Measurements from ENCODE around the gene SLC44A2.

SLC44A2 gene

DNA sequence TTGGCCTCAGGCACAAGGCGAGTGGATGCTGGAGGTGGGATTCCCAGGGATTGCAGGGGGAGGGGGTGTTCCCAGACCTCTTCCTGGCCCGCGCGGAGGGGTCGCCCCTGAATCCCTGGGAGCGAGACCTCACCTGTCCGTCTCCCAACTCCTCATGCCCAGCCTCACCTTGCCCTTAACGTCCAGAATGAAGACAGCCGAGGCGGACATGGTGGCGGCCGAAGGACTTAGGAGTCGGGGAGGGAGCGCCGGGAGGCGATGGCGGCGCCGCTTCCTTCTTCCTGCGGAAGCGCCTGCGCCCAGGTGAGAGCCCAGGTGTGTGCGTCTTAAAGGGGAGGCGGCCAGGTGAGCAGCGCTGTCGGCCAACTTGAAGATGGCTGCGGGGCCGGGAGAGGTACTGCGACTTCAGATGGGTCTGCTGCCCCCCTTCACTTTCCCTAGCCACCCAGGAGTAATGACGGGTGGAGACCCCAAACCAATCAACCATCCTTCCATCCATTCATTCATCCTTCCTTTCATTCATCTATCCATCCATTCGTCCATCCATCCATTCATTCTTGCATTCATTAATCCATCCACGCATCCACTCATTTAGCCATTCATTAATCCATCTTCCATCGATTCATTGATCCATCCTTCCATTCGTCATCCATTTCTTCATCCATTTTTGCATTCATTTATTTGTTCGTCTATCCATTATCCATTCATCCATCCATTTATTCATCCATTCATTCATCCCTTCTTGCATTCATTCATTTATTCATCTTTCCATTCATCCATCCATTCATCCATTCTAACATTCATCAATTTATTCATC, 38.1 kb upstream of the SLC44A2 start, which contains the start of gene AP1M2:
TSS of gene AP1M2 (minus strand) at position 291 of the 817 bp plus-strand sequence. CDS start at position 210, 81 bp downstream.
- H3K4me3 ChIP-seq (ENCODE audit: low read depth, low read length): no peak within 1 kb of the TSS
- no peak for DNase-seq (ENCODE audit: low read depth)
- no peak for TF ChIP-seq CTCF (IDR thresholded peaks at IDR 0.05; ENCODE audit: insufficient read depth, low read depth, low read length, missing control alignments)

DNA sequence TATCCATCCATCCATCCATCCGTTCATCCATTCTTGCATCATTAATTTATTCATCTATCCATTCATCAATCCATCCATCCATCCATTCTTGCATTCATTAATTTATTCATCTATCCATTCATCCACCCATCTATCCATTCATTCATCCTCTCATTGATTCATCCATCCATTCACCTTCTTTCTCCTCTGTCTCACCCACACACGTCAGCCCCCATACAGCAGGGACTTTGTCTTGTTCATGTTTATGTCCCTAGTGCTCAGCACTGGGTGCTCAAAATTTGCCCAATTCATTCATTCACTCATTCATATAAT, 37.6 kb upstream of the SLC44A2 start:
- no peak overlapping the region for H3K4me3 ChIP-seq (ENCODE audit: low read depth, low read length)
- no peak for TF ChIP-seq CTCF (IDR thresholded peaks at IDR 0.05; ENCODE audit: insufficient read depth, low read depth, low read length, missing control alignments)
- no peak for DNase-seq (ENCODE audit: low read depth)

DNA sequence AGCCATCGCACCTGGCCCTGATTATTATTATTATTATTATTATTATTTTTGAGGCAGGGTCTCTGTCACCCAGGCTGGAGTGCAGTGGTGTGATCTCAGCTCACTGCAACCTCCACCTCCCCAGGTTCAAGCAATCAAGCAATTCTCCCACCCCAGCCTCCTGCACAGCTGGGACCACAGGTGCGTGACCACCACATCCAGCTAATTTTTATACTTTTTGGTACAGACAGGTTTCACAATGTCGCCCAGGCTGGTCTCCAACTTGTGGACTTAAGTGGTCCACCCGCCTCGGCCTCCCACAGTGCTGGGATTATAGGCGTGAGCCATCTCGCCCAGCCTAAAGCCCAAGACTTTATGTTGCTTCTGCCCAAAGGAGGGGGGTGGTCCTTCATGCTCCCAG, 32.2 kb upstream of the SLC44A2 start:
- no peak overlapping the region for H3K4me3 ChIP-seq (ENCODE audit: low read depth, low read length)
- TF ChIP-seq CTCF (IDR thresholded peaks at IDR 0.05; ENCODE audit: insufficient read depth, low read depth, low read length, missing control alignments): no peak
- DNase-seq (ENCODE audit: low read depth): no peak

GRCh38 chr19:10593820-10594637, 31.3 kb upstream of the SLC44A2 start:
- no peak for TF ChIP-seq CTCF (IDR thresholded peaks at IDR 0.05; ENCODE audit: insufficient read depth, low read depth, low read length, missing control alignments)
- H3K4me3 ChIP-seq (ENCODE audit: low read depth, low read length): no peak overlapping the region
- DNase-seq (ENCODE audit: low read depth): peak; percentile 86

GRCh38 chr19:10600149-10600548, 25.2 kb upstream of the SLC44A2 start:
- no peak for DNase-seq (ENCODE audit: low read depth)
- no peak for TF ChIP-seq CTCF (IDR thresholded peaks at IDR 0.05; ENCODE audit: insufficient read depth, low read depth, low read length, missing control alignments)
- no peak overlapping the region for H3K4me3 ChIP-seq (ENCODE audit: low read depth, low read length)

- no peak overlapping the region for H3K4me3 ChIP-seq (ENCODE audit: low read depth, low read length)
- TF ChIP-seq CTCF (IDR thresholded peaks at IDR 0.05; ENCODE audit: insufficient read depth, low read depth, low read length, missing control alignments): no peak
- DNase-seq (ENCODE audit: low read depth): no peak
Observed at GRCh38 chr19:10601999-10602329, 23.4 kb upstream of the SLC44A2 start.

All from GM12865 (cell line).